Mesodermal cell (in vitro differentiated cells): Measurements from ENCODE around the gene SH3PXD2B.
"Not testable (repeated sequence)": the region's sequence is repeated elsewhere in the genome, so short reads cannot be mapped to it uniquely, and the experiment has no call there.

Source experiments
- H3K27ac ChIP-seq: 2 replicates; pipeline ENCODE4 v1.7.0; 2013; ENCODE audit warnings: mild to moderate bottlenecking, low read depth, low read length, moderate library complexity; ENCODE audit not compliant: severe bottlenecking
- H3K36me3 ChIP-seq: 2 replicates; pipeline ENCODE4 v1.7.1; 2013; ENCODE audit warnings: mild to moderate bottlenecking, low read length, moderate library complexity; ENCODE audit not compliant: control insufficient read depth, insufficient read depth
- H3K4me1 ChIP-seq: one replicate; pipeline ENCODE4 v1.7.1; 2013; ENCODE audit warnings: mild to moderate bottlenecking, low read length; ENCODE audit not compliant: insufficient read depth, control insufficient read depth, poor library complexity, severe bottlenecking
- H3K4me3 ChIP-seq: 2 replicates; pipeline ENCODE4 v1.7.0; 2013; ENCODE audit warnings: low read length, control low read depth, mild to moderate bottlenecking; ENCODE audit not compliant: insufficient read depth, poor library complexity, severe bottlenecking; ENCODE audit errors: extremely low read depth
- H3K9me3 ChIP-seq: 2 replicates; pipeline ENCODE4 v1.7.1; 2013; ENCODE audit warnings: mild to moderate bottlenecking, low read length, moderate library complexity; ENCODE audit not compliant: control insufficient read depth
- WGBS, 2 experiments: methylation state at CpG; one replicate each; pipeline ENCODE4 v1.1.5; 2013; ENCODE audit warnings: missing lambda C conversion rate in 2 of 2; ENCODE audit not compliant: insufficient coverage in 2 of 2; 5-methylcytosine and 5-hydroxymethylcytosine counted together

The SH3PXD2B gene

DNA sequence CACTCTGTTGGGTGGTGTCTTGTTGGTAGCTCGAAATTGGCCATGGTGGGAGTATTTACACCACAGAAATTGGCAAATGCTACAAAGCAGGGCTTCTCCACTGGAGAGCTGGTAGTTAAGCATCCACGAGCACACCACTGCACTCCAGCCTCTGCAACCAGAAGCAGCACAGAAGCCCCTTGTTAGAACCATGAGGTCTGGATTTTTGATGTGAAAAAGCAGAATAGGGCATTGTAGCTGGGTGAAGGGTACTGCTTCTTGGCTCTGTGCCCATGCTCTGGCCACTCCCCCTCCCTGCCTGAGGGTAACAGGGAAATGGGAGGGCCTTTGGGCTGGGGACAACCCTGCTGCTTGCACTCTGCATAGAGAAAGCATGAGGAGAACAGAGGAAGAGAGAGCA lies 89.6 kb downstream of the SH3PXD2B start:
- WGBS, 2 experiments, result 80 to 86% methylated on average over 1 of the region's 2 CpGs
- Histone ChIP-seq H3K27ac (no peak overlapping the region), H3K36me3 (peaks cover 76% of the 10 kb centered on the region), H3K4me1 (peaks cover 3% of the 10 kb centered on the region), H3K4me3 (no peak overlapping the region), H3K9me3 (no peaks in the 10 kb centered on the region)

DNA sequence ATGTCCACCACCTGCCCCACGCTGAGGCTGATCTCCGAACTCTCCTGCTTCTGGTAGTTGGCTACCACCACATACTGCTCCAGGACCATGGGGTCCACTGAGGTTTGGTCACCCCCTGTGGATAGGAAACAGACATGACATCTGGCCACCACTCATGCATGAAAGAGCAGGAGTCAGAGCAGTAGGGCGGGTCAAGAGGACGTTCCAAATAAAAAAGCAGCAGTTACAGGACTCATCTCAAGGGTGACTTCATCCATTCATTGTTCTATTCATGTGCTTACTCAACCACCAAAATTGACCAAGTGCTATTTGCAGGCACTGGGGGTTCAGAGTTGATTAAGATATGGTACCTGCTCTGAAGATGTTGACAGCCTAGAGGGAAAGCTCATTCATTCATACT lies 91.6 kb downstream of the SH3PXD2B start:
- peaks cover 88% of the 10 kb centered on the region for H3K36me3 ChIP-seq
- H3K4me1 ChIP-seq, result peaks cover 3% of the 10 kb centered on the region
- no peaks in the 10 kb centered on the region for H3K9me3 ChIP-seq
- WGBS, 2 experiments, result 93 to 100% methylated on average over 1 to 2 of the region's 4 CpGs
- no peak overlapping the region for H3K4me3 ChIP-seq
- H3K27ac ChIP-seq, result no peak overlapping the region

DNA sequence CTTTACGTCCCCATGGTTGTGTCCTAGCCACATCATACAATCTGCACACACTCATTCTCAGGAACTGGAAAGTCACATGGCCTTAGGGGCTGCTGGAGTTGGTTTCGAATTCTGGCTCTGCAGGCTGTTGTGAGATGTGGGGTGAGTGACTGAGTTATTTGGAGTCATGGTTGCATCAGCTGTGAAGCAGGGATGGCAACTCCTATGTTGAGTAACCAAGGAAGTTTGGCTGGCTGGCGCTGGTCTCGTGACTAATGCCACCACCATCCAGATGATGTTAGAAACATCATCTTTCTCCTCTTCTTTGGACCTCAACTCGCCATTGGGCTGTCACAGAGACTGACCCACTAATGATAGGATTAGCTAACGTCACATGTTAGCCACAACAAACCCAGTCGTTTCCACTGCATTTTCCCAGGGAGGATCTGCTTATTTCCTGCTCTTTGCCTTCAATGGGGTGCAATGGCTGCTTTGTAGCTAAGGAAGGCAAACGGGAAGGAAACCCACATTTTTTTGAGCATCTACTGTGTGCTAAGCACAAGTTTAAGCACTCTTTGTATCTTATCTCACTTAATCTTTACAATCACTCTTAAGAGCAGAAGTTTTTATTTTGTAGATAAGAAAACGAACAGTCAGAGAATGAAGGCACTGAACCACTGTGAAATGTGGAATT lies 92.6 kb downstream of the SH3PXD2B start:
- WGBS, 2 experiments, result 99 to 100% methylated on average over 5 to 8 of the region's 9 CpGs
- Histone ChIP-seq H3K9me3 (no peaks in the 10 kb centered on the region), H3K4me3 (no peak overlapping the region), H3K36me3 (peaks cover 90% of the 10 kb centered on the region), H3K27ac (peak overlapping the region; percentile 66), H3K4me1 (peaks cover 3% of the 10 kb centered on the region)

DNA sequence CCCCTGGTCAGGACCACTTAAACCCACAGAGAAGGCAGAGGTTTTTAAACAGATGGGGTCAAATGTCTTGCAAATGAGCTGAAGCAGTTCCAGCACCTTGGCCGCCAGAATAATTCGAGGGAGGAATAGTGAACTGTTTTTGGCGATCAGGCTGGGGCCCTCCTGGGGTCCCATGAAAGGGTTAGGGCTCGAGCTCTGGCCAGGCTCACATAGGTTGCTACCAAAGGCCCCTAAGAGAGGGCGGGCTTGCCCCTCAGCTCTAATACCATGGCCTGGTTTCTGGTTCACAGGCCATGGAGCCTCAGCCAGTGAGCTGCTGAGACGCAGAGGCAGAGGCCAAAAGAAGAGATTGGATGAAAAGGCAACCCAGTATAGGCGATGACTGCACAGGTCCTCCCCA lies 96.0 kb downstream of the SH3PXD2B start:
- H3K4me3 ChIP-seq, result no peak overlapping the region
- WGBS, 2 experiments, result 89 to 90% methylated on average over 6 to 7 of the region's 7 CpGs
- peaks cover 93% of the 10 kb centered on the region for H3K36me3 ChIP-seq
- peaks cover 3% of the 10 kb centered on the region for H3K4me1 ChIP-seq
- no peaks in the 10 kb centered on the region for H3K9me3 ChIP-seq
- no peak overlapping the region for H3K27ac ChIP-seq

DNA sequence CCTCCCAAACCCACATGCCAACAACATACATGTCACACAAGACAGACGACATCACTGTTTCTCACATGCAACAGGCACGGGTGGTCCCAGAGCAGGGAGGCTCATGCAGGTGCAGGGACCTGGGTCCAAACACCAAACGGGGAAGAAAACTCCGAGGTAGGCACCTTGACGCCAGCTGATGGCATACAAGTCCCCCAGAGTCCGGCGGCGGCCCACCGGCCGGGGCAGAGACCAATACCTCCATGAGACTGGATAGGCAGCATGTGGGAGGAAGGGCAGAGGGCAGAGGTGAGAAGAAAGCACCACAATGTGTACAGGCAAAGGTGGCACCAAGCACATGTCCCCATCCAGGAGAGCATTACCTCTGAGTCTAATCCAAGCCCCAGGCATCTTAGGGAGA lies 97.8 kb downstream of the SH3PXD2B start:
- no peaks in the 10 kb centered on the region for H3K9me3 ChIP-seq
- no peaks in the 10 kb centered on the region for H3K4me1 ChIP-seq
- no peak overlapping the region for H3K27ac ChIP-seq
- H3K36me3 ChIP-seq, result peaks cover 92% of the 10 kb centered on the region
- no peak overlapping the region for H3K4me3 ChIP-seq
- WGBS, 2 experiments, result 98% methylated on average over 8 to 10 of the region's 10 CpGs

DNA sequence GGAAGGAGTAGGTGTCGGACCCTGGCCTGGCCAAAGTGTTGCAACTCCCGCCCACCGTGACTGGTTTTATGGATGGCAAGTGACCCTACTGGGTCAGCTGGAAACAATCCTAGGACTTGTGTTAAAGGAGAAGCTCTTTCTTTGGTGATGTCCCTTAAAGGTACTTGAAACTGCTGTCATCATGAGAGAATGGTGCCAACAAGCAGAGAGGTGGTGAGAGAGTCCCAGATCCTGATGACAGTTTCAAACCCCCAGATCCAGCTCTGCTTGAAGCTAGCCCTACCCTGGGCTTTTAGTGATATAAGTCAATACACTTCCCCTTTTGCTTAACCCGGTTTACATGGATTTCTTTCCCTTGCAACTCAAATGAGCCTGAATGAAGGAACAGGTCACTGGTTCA lies 98.3 kb downstream of the SH3PXD2B start:
- Histone ChIP-seq H3K4me1 (no peaks in the 10 kb centered on the region), H3K9me3 (no peaks in the 10 kb centered on the region), H3K4me3 (no peak overlapping the region), H3K36me3 (peaks cover 92% of the 10 kb centered on the region), H3K27ac (no peak overlapping the region)
- 97 to 100% methylated on average over 4 of the region's 4 CpGs for WGBS, 2 experiments

DNA sequence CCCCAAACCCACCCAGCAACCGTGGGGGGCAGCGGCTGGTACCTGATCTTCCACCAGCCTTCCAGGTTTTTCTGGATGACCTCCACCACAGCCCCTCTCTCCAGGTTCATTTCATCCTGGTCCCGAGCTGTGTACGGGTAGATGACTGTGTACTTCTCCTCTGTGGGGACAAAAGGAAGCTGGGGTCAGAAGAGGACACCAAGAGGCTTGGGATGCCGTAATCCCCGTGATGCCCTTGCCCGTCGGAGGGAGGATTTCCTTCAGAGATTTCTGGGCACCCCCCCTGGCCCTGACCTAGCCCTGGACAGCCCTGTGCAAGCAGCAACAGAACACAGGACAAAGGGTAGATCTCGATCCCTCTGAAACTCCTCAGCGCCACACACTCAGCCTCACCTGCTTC lies 100.5 kb downstream of the SH3PXD2B start:
- H3K4me3 ChIP-seq, result no peak overlapping the region
- 96 to 97% methylated on average over 7 of the region's 10 CpGs for WGBS, 2 experiments
- no peaks in the 10 kb centered on the region for H3K4me1 ChIP-seq
- H3K27ac ChIP-seq, result no peak overlapping the region
- H3K36me3 ChIP-seq, result peaks cover 91% of the 10 kb centered on the region
- H3K9me3 ChIP-seq, result no peaks in the 10 kb centered on the region

DNA sequence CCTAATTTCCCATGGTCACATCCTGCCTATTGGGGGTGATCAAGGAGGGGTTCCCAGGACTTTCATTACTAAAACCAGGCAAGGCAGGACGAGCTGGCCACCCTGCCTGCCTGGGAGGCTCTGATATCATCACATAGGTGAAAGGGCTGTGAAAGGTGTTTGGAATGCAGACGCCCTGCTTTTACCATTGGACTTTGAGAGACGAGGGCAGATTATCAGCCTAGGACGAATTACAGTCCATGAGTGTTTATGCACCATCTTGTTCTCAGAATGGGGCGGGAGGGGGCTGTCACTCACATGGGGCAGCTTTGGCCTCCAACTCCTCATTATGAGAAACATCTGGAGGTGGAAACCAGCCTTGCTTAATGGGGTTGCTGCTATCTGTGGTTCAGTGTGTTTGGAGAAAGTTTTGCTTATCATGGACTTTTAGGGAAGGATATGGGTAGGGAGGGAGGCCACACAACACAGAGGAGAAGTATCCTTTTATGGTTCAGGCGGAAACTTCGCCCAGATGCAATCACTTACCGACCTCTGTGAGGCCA lies 101.0 kb downstream of the SH3PXD2B start:
- no peak overlapping the region for H3K27ac ChIP-seq
- H3K4me3 ChIP-seq, result no peak overlapping the region
- H3K36me3 ChIP-seq, result peaks cover 90% of the 10 kb centered on the region
- H3K4me1 ChIP-seq, result no peaks in the 10 kb centered on the region
- no peaks in the 10 kb centered on the region for H3K9me3 ChIP-seq
- 78 to 90% methylated on average over 3 to 7 of the region's 8 CpGs for WGBS, 2 experiments

DNA sequence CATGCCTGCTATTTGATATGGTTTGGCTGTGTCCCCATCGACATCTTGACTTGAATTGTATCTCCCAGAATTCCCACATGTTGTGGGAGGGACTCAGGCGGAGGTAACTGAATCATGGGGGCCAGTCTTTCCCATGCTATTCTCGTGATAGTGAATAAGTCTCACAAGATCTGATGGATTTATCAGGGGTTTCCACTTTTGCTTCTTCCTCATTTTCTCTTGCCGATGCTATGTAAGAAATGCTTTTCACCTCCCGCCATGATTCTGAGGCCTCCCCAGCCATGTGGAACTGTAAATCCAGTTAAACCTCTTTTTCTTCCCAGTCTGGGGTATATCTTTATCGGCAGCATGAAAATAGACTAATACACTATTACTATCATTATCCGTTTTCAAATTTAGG lies 101.8 kb downstream of the SH3PXD2B start:
- not testable (repeated sequence) for H3K4me3 ChIP-seq, H3K9me3 ChIP-seq, H3K4me1 ChIP-seq, H3K27ac ChIP-seq
- 93 to 94% methylated on average over 6 of the region's 7 CpGs for WGBS, 2 experiments
- peaks cover 90% of the 10 kb centered on the region for H3K36me3 ChIP-seq

DNA sequence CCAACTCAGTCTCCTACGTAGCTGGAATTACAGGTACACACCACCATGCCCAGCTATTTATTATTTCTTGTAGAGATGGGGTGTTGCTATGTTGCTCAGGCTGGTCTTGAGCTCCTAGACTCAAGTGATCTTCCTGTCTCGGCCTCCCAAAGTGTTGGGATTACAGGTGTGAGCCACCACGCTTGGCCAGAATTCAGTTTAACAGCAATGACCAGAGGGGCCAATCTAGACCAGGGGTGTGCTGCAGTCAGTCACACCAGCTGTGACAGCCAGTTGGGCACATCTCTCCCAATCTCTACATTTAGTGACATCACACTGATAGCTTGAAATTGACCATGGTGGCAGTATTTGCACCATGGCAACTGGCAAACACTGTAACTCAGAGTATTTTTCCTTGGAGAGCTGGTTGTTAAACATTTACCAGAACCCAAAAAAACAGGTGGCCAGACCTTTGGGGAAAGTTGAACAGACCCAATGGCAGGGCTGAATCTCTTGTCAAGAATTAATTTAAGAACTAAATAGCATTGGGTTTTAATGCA lies 103.0 kb downstream of the SH3PXD2B start:
- Histone ChIP-seq H3K36me3 (peaks cover 94% of the 10 kb centered on the region), H3K4me1 (peaks cover 3% of the 10 kb centered on the region), H3K4me3 (no peak overlapping the region), H3K9me3 (no peaks in the 10 kb centered on the region), H3K27ac (no peak overlapping the region)
- WGBS, 2 experiments, result 100% methylated on average over 2 of the region's 3 CpGs
